Central memory CD4-positive, alpha-beta T cell (primary cell): Measurements from ENCODE around the gene SUGCT.

ENCODE experiments used
- DNase-seq: peaks from one replicate; pipeline ENCODE4 v3.0.0; 2022

SUGCT gene

DNA sequence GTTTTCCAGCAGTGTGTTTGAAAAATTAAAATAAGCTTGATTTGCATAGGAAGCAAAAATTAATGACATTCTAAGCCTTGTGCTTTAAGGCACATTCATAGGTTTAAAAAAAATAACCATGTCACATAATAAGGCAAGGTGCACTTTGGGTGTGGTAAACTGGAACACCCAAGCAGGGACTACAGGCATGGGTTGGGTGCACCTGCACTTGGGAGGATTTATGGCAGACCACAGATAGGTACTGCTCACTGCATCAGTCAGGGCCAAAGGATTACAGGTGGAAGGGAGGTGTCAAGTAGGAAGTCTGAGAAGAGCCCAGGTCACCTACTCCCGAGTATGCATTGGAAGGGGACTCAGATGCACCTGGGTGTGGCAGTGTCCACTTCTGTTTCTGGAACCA is 753.7 kb downstream of the SUGCT start:
- DNase-seq: no peak

DNA sequence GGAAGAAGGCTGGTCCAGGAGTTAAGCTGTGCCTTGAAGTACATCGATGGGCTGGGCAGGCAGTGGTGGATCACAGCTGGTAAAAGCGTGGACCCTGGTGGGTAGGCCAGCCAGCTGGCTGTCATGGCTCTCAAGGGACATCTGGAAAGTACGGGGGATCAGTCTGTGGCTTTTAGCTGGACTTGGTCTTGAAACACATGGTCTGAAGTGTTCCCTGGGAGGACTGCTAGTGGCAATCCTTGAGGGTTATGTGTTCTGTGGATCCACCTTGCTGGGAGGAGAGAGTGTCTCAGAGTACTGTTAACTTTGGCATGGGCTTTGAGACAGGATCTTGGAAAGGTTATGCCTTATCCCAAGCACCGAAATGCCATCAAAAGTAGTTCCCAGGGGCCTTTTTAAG is 754.3 kb downstream of the SUGCT start:
- no peak for DNase-seq

DNA sequence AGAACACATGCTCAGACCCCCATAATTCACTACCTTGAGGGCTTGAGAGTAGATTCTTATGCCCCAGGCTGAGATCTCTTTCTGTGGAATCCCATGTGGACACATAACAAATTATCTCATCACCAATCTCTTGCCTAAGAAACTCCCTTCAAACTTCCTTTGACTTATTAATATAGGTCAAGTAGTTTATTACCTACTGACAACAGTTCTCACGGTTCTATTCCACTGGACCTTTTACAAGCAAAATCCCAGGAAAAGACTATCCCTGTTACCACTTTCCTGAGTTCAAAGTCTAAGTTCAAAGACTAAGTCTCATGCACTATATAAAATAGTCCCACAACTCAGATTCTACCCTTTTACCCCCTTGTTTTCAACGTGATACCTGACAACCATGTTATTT is 754.7 kb downstream of the SUGCT start:
- DNase-seq: no peak

DNA sequence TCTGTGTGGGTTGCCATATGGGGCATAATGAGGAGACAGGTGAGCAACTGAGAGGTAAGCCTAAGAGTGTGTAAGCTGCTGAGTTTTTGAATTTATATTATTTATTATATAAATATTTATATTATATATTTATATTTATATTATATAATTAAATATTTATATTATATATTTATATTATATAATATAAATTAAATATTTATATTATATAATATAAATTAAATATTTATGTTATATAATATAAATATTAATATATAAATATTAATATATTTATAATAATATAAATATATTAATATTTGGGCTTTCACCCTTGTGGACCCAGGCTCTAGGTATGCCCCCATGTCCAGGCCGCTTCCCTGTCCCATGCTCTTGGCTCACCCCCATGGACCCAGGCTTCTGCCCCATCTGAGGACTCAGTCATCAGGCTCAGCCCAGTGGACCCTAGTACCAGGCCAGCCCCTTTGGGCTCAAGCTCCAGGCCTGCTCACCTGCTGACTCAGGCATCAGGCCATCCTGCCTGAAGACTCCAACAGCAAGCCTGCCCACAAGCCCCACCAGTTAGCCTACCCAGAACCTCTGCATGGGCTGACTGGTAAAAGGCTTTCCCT is 755.4 kb downstream of the SUGCT start:
- no peak for DNase-seq

DNA sequence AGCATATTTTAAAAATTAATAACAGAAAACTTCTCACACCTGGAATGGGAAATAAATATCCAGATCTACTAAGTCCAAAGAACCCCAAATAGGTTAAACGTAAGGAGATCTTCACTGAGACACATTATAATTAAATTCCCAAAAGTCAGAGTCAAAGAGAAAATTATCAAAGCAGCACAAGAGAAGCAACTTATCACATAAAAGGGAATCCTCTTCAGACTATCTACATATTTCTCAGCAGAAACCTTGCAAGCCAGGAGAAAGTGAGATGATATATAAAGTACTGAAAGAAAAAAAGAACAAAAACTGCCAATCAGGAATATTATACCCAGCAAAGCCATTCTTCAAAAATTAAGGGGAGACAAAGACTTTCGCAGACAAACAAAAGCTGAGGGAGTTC is 756.4 kb downstream of the SUGCT start:
- DNase-seq: no peak

DNA sequence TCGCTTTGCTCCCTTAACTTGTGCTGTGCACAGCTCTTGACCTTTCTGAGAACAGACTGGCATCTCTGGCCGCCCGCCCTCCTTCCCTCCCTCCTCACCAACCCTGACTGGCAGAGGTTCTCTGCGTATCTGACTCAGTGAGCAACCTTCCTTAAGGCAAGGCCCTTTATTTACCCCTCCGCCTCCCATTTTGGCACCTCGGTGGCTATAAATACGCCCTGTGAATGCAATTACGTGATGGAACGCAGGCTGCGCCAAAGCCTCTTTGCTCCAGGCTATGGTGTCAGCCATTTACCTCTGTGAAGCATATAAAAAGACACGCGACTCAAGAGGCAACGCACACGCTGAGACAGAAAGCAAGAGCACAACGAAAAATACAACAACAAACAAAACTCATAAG is 764.3 kb downstream of the SUGCT start:
- no peak for DNase-seq

DNA sequence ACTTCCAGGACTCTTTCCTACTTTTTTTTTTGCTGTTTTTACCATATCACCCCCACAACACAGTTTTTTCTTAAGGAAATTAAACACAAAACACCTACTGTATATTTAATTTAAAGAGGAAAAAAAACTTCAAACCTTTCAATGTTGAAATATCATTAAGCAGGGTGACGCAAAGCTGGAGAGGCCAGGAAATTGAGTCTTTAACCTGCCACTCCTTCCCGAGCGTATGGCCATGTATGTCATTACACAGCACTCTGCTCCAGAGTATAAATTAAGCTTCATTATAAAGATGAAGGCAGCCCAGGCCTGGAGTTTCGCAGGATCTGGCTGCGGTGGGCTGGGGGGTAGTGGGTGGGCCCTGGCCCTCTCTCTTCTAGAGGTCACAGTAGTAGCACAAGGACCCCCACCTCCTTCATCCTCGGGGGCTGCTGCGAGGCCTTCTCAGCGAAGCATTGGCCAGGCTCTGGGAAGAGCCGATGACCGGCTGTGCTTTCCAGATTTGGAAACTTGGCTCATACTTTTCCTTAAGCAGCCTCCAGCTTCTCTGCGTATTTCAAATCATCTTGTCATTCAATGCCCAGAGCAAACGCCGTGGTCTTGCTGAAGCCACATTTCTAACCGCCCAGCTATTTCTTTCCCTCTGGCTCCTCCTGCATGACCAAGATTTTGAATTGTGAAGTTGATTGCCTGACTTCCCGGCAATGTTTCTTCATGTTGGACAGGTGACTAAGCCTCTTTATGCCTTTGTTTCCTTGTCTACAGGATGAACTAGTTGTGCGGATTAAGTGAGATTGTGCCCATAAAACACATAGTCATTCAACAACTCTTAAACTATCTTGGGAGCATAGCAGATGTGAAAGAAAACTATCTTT is 765.1 kb downstream of the SUGCT start:
- no peak for DNase-seq

DNA sequence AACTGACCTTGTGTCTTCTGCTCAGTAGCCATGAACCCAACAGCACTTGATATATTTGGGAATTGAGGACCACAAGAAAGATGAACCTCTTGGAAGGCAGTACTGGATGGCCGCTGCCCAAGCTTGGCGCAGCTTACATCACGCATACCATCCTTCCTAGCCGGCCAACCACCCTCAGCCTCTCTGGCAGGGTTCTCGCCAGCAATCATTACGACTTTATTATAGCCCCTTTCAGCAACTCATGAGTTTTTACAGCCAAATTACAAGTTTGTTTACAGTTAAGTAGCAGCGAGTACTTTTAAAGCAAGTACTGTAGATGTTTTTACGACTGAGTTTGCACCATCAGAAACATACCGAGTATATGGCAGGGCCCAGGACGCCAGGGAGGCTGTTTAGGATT is 769.1 kb downstream of the SUGCT start:
- no peak for DNase-seq

DNA sequence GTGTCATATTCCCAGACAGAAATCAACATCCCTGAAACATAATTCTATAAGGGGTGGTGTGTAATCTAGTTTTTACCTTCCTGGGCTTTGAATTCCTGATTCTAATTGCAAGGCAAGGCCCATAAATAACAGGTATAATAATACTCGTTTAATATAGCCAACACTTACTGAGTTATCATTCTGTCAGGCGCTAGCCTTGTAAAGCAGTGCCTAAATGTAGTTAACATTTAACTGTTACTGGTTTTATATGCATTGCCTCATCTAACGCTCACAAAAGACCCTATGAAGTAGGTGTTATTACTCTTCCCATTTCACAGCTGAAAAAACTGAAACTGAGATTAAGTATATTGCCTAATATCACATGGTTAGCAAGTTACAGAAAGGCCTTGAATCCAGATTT is 772.5 kb downstream of the SUGCT start:
- DNase-seq: no peak

DNA sequence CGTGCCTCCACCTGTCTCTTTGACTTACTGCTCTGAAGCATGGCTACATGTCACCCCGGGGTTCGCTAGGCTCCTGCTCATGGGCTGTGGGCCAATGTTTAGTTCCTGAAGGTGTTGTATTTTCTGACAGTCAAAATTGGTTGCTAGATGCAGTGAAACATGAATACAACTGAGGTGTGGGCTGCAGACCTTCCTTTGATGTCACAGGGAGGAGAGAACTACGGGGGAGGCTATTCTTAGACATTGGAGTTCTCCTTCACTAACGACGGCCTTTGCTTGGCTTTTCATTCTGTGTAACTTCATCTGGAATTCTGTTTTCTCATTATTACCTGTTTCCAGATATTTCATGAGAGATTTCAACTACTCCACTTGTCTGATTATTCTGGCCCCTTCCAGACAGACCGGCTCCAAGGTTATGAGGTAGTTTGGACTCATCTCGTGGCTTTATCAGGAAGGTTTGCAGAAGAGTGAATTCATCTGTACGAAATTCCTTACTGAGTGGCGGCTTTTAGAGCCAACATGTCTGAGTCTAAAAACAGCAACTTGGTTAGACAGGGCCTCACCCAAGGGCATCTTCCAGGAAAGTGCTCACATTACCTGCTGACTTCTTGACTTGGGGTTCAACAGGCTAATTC is 774.7 kb downstream of the SUGCT start:
- no peak for DNase-seq
